ENCODE measurements around the gene UBFD1.
"Not testable (repeated sequence)": the region's sequence is repeated elsewhere in the genome, so short reads cannot be mapped to it uniquely, and the experiment has no call there.

The UBFD1 gene

DNA sequence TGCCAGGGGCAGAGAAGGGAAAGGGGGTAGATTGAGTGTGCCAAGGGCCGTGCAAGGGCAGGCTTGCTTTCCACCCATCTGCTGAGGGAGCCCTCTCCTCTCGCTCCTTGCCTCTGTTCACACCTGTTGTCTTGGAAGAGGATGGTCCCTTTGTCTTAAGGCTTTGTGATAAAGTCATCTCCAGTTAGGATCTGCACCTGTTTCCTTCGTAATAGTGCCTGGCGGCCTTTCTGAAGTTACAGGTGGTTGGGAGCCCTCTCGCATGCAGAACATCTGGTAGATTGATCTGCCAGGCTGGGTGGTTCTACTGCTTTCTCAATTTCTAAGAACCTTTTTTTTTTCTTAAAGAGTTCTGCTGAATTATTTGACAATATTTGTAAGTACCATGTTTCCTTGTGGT, 16.3 kb downstream of the UBFD1 start:
- no peak overlapping the region for H3K9ac ChIP-seq (ENCODE audit: low read depth, low read length)
- no peaks in the 10 kb centered on the region for H3K4me1 ChIP-seq (ENCODE audit: control insufficient read depth, insufficient read depth, low read length)
- no peak overlapping the region for H3K4me3 ChIP-seq (ENCODE audit: low read length)
- no peak overlapping the region for H3K4me2 ChIP-seq (ENCODE audit: low read length)
- peaks cover 63% of the 10 kb centered on the region for H3K36me3 ChIP-seq (ENCODE audit: insufficient read depth, low read length)
- H3K27me3 ChIP-seq (ENCODE audit: control insufficient read depth, insufficient read depth, low read length): no peaks in the 10 kb centered on the region
- no peaks in the 10 kb centered on the region for H3K9me3 ChIP-seq (replicated peaks; ENCODE audit: low read length)

DNA sequence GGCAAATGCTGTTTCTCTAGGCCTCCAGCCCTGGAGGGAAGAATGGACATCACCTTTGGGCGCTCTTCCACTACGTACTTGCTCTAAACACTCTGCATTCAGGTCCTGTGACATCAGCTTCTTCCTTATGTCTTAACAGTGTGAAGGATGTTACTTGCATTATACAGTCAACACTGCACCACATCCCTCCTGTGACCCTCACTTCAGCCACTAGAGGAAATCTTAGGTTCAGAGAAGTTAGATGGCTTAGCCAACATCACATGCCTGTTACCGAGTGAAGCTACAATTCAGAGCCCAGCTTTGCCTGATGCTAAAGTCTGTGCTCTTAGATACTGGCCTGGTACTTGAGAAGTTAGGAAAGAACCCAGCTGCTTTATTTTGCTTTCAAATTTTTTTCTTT, 18.3 kb downstream of the UBFD1 start:
- no peak overlapping the region for H3K9ac ChIP-seq (ENCODE audit: low read depth, low read length)
- H3K4me3 ChIP-seq (ENCODE audit: low read length): no peak overlapping the region
- no peaks in the 10 kb centered on the region for H3K27me3 ChIP-seq (ENCODE audit: control insufficient read depth, insufficient read depth, low read length)
- H3K4me1 ChIP-seq (ENCODE audit: control insufficient read depth, insufficient read depth, low read length): no peaks in the 10 kb centered on the region
- peaks cover 61% of the 10 kb centered on the region for H3K36me3 ChIP-seq (ENCODE audit: insufficient read depth, low read length)
- H3K9me3 ChIP-seq (replicated peaks; ENCODE audit: low read length): no peaks in the 10 kb centered on the region
- no peak overlapping the region for H3K4me2 ChIP-seq (ENCODE audit: low read length)

DNA sequence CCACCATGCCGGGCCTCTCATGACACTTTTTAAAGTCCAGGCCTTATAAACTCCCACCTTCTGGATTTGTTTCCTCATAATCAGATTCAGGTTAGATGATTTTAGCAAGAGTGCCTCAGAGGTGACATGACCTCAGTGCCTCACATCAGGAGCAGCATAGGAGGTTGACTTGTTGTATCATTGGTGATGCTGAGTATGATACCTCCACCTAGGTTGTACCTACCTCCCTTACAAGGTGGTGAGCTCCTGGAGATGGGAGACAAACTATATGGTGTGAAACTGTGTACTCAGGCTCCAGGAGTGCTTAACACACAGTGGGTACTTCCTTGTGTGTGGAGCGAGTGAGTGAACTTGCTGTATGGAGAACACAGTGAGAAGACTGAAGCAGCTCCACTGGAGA, 20.0 kb downstream of the UBFD1 start:
- Histone ChIP-seq H3K4me3 (ENCODE audit: low read length) (no peak overlapping the region), H3K4me1 (ENCODE audit: control insufficient read depth, insufficient read depth, low read length) (no peaks in the 10 kb centered on the region), H3K9me3 (replicated peaks; ENCODE audit: low read length) (no peaks in the 10 kb centered on the region), H3K36me3 (ENCODE audit: insufficient read depth, low read length) (peaks cover 58% of the 10 kb centered on the region), H3K4me2 (ENCODE audit: low read length) (no peak overlapping the region), H3K9ac (ENCODE audit: low read depth, low read length) (no peak overlapping the region), H3K27me3 (ENCODE audit: control insufficient read depth, insufficient read depth, low read length) (no peaks in the 10 kb centered on the region)

DNA sequence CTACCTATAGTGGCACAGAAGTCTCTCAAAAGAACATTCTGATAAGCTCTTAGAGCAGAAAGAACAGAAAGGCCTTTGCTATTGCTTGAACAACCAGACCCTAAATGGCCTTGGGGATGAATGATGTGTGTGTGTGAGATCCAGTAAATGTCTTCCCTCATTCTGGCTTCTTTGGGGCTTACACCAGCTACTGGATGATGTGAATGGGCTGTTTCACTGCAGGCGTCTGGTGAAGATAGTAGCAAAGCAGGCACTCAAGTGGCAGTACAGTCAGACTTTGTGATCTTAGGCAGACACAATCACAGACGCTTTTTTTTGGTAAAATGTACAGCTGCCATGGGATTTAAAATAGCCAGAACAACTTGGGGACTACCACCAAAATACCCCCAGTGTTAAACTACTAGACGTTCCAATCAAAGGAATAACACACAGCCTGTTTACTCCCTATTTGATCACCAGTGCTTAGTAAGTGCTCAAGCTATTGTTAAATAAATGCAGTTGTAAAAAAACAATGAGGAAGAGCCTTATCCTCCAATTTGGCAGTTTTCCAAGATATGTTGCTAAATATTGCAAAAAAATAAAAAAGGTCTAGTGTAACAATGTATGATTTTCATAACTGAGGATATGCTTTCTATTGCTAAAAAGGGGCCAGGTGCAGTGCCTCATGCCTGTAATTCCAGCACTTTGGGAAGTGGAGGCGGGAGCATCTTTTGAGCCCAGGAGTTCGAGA, 20.7 kb downstream of the UBFD1 start:
- no peak overlapping the region for H3K9ac ChIP-seq (ENCODE audit: low read depth, low read length)
- no peak overlapping the region for H3K4me3 ChIP-seq (ENCODE audit: low read length)
- peaks cover 51% of the 10 kb centered on the region for H3K36me3 ChIP-seq (ENCODE audit: insufficient read depth, low read length)
- H3K27me3 ChIP-seq (ENCODE audit: control insufficient read depth, insufficient read depth, low read length): no peaks in the 10 kb centered on the region
- no peak overlapping the region for H3K4me2 ChIP-seq (ENCODE audit: low read length)
- no peaks in the 10 kb centered on the region for H3K9me3 ChIP-seq (replicated peaks; ENCODE audit: low read length)
- no peaks in the 10 kb centered on the region for H3K4me1 ChIP-seq (ENCODE audit: control insufficient read depth, insufficient read depth, low read length)

DNA sequence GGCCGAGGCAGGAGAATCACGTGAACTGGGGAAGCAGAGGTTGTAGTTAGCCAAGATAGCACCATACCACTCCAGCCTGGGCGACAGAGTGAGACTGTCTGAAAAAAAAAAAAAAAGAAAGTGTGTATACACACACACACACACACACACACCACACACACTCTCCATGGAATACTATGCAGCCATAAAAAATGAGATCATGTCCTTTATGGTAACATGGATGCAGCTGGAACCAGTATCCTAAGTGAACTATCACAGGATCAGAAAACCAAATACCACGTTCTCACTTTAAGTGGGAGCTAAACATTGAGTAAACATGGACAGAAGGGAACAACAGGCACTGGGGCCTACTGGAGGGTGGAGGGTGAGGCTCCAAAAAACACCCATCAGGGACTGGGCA, 21.8 kb downstream of the UBFD1 start:
- peaks cover 43% of the 10 kb centered on the region for H3K36me3 ChIP-seq (ENCODE audit: insufficient read depth, low read length)
- H3K4me3 ChIP-seq (ENCODE audit: low read length): no peak overlapping the region
- H3K27me3 ChIP-seq (ENCODE audit: control insufficient read depth, insufficient read depth, low read length): no peaks in the 10 kb centered on the region
- no peak overlapping the region for H3K9ac ChIP-seq (ENCODE audit: low read depth, low read length)
- H3K9me3 ChIP-seq (replicated peaks; ENCODE audit: low read length): no peaks in the 10 kb centered on the region
- no peak overlapping the region for H3K4me2 ChIP-seq (ENCODE audit: low read length)
- H3K4me1 ChIP-seq (ENCODE audit: control insufficient read depth, insufficient read depth, low read length): no peaks in the 10 kb centered on the region

DNA sequence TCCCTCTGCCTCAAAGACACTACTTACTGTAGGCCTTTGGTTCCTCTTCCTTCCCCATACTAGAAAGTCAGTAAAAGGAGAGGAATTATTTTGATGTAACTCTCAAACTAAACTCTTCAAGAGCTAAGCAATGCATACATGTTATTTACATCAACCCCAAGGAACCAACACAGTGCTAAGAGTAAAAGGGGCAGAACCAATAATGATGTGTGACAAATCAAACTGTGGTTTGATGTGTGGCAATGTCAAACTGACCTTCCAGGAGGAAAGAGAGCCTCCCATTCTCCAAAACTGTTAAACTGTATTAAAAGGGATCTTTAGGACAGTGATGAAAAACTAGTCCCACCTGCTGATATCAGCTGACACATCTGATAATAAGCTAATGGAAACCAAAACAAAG, 22.9 kb downstream of the UBFD1 start:
- no peak overlapping the region for H3K4me2 ChIP-seq (ENCODE audit: low read length)
- H3K9ac ChIP-seq (ENCODE audit: low read depth, low read length): no peak overlapping the region
- no peaks in the 10 kb centered on the region for H3K4me1 ChIP-seq (ENCODE audit: control insufficient read depth, insufficient read depth, low read length)
- no peaks in the 10 kb centered on the region for H3K27me3 ChIP-seq (ENCODE audit: control insufficient read depth, insufficient read depth, low read length)
- peaks cover 51% of the 10 kb centered on the region for H3K36me3 ChIP-seq (ENCODE audit: insufficient read depth, low read length)
- no peaks in the 10 kb centered on the region for H3K9me3 ChIP-seq (replicated peaks; ENCODE audit: low read length)
- no peak overlapping the region for H3K4me3 ChIP-seq (ENCODE audit: low read length)

DNA sequence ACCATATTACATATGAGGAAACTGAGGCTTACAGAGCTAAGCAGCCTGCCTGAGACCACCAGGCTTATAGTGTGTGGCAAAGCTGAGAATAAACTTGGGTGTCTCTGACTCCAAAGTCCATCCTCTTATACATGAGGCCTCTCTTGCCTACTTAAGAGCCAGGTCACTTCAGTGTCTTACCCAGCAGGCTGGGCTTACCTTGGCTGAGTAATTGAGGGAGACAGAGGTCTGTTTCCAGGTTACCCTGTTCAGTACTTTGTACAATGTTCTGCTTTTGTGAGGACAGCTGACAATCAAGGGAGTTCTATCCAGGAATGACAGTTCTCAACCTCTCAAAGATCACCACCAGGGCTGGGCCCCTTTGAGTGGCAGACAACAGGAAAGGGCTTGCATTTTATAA, 24.2 kb downstream of the UBFD1 start:
- no peaks in the 10 kb centered on the region for H3K9me3 ChIP-seq (replicated peaks; ENCODE audit: low read length)
- peaks cover 46% of the 10 kb centered on the region for H3K36me3 ChIP-seq (ENCODE audit: insufficient read depth, low read length)
- H3K4me1 ChIP-seq (ENCODE audit: control insufficient read depth, insufficient read depth, low read length): no peaks in the 10 kb centered on the region
- H3K4me2 ChIP-seq (ENCODE audit: low read length): no peak overlapping the region
- no peak overlapping the region for H3K9ac ChIP-seq (ENCODE audit: low read depth, low read length)
- H3K4me3 ChIP-seq (ENCODE audit: low read length): no peak overlapping the region
- H3K27me3 ChIP-seq (ENCODE audit: control insufficient read depth, insufficient read depth, low read length): no peaks in the 10 kb centered on the region

DNA sequence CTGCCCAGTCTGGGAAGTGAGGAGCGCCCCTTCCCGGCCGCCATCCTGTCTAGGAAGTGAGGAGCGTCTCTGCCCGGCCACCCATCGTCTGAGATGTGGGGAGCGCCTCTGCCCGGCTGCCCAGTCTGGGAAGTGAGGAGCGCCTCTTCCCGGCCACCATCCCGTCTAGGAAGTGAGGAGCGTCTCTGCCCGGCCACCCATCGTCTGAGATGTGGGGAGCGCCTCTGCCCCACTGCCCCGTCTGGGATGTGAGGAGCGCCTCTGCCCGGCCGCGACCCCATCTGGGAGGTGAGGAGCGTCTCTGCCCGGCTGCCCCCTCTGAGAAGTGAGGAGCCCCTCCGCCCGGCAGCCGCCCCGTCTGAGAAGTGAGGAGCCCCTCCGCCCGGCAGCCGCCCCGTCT, 25.7 kb downstream of the UBFD1 start:
- H3K36me3 ChIP-seq (ENCODE audit: insufficient read depth, low read length): peaks cover 47% of the 10 kb centered on the region
- not testable (repeated sequence) for H3K9ac ChIP-seq (ENCODE audit: low read depth, low read length)

DNA sequence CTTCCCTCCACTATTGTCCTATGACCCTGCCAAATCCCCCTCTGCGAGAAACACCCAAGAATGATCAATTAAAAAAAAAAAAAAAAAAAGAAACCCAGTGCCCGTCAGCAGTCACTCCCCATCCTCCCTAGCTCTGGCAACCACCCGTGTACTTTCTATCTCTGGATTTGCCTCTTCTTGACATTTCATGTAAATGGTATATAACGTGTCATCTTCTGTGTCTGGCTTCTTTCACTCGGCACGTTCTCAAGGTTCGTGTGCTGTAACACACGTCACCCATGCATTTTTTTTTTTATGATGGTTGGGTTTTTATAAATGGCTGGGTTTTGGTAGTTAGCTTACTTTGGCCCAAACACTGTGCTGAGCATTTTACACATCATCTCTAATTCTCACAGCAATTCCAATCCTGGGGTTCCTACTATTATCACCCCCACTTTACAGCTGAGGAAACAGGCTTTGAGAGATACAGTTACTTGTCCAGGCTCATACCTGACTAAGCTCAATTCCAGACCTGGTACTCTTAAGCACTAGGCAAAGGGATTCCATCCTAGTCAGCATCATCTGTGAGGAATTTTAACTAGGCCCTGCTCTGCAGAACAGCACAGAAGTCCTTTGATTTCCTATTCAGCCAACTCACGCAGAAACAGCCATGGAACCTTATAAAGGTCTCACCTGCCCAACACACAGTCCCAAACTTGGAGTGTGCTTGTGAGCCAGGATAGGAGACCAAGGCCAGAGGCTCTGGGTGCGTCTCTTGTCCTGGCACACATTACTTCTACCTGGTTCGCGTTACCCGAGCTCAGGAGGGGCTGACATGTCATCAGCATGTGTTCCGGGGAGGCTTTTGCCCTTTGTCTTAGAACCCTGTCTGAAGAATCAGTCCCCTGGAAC, 26.9 kb downstream of the UBFD1 start:
- no peak overlapping the region for H3K9ac ChIP-seq (ENCODE audit: low read depth, low read length)

More for the DNA sequence above, 25.7 kb downstream of the UBFD1 start:
- not testable (repeated sequence) for H3K9me3 ChIP-seq (replicated peaks; ENCODE audit: low read length); H3K27me3 ChIP-seq (ENCODE audit: control insufficient read depth, insufficient read depth, low read length); H3K4me2 ChIP-seq (ENCODE audit: low read length); H3K4me3 ChIP-seq (ENCODE audit: low read length)
- peaks cover 10% of the 10 kb centered on the region for H3K4me1 ChIP-seq (ENCODE audit: control insufficient read depth, insufficient read depth, low read length)

DNA sequence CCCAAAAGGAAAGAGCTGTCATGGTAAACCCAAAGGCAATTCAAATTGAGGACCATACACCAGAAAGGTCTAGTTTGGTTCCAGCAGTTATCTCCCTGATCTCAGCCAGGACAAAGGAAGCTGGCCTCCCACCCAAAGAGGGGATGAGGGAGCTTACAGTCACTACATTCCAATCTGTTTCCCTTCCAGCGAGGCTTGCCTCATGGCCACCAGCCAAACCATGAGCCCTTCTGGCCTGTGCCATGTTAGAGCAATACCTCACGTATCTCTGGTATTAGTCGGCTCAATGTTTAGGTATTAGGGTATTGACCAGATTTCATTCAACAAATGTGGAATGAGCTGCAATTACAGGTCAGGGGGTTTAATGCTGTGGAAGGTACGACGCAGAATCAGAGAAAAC, 30.2 kb downstream of the UBFD1 start:
- peaks cover 12% of the 10 kb centered on the region for H3K4me1 ChIP-seq (ENCODE audit: control insufficient read depth, insufficient read depth, low read length)
- H3K4me2 ChIP-seq (ENCODE audit: low read length): peak overlapping the region; percentile 30
- H3K36me3 ChIP-seq (ENCODE audit: insufficient read depth, low read length): peaks cover 51% of the 10 kb centered on the region
- H3K4me3 ChIP-seq (ENCODE audit: low read length): no peak overlapping the region
- H3K27me3 ChIP-seq (ENCODE audit: control insufficient read depth, insufficient read depth, low read length): no peaks in the 10 kb centered on the region
- no peak overlapping the region for H3K9ac ChIP-seq (ENCODE audit: low read depth, low read length)
- H3K9me3 ChIP-seq (replicated peaks; ENCODE audit: low read length): no peaks in the 10 kb centered on the region

More for the DNA sequence above, 26.9 kb downstream of the UBFD1 start:
- Histone ChIP-seq H3K4me3 (ENCODE audit: low read length) (no peak overlapping the region), H3K4me2 (ENCODE audit: low read length) (no peak overlapping the region), H3K36me3 (ENCODE audit: insufficient read depth, low read length) (peaks cover 44% of the 10 kb centered on the region), H3K9me3 (replicated peaks; ENCODE audit: low read length) (no peaks in the 10 kb centered on the region), H3K27me3 (ENCODE audit: control insufficient read depth, insufficient read depth, low read length) (no peaks in the 10 kb centered on the region), H3K4me1 (ENCODE audit: control insufficient read depth, insufficient read depth, low read length) (peaks cover 12% of the 10 kb centered on the region)

DNA sequence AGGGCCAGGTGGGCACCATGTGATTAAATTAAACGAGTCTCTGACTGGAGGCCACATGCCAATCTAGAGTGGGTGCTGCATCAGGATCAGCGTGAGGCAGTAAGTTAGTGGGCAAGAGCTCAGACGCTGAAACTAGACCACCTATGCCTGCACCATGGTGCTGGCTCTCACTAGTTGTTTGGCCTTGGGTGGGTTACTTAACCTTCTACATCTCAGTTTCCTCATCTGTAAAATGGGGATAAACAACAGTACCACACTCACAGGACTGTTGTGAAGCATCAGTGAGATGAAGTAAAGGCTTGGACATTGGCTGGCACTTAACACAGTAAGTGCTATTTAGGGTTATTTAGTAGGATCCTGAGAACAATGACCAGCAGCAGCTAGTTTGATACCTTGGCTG, 32.7 kb downstream of the UBFD1 start:
- Histone ChIP-seq H3K4me3 (ENCODE audit: low read length) (no peak overlapping the region), H3K36me3 (ENCODE audit: insufficient read depth, low read length) (peaks cover 51% of the 10 kb centered on the region), H3K9ac (ENCODE audit: low read depth, low read length) (no peak overlapping the region), H3K27me3 (ENCODE audit: control insufficient read depth, insufficient read depth, low read length) (no peaks in the 10 kb centered on the region), H3K4me2 (ENCODE audit: low read length) (no peak overlapping the region), H3K9me3 (replicated peaks; ENCODE audit: low read length) (no peaks in the 10 kb centered on the region), H3K4me1 (ENCODE audit: control insufficient read depth, insufficient read depth, low read length) (peaks cover 20% of the 10 kb centered on the region)

Data from skeletal muscle satellite cell (primary cell).